Left renal pelvis (tissue), 4 donors: ENCODE results near the gene CDCP2. TPM values are rescaled to one million over a fixed set of nuclear protein-coding genes. Genes with fewer than 3 reads are reported as not detected.
"Not testable (repeated sequence)": the region's sequence is repeated elsewhere in the genome, so short reads cannot be mapped to it uniquely, and the experiment has no call there.

Experiments used
- DNase-seq, 4 donors: peaks; one replicate each; pipeline ENCODE4 v3.0.0-alpha.2; 2013; ENCODE audit warnings: low read depth in 4 of 4, low spot score in 3 of 4
- polyA plus RNA-seq, 4 donors: library from polyadenylated mRNA; unstranded; fragments of 120-200 nt; gene quantifications; one replicate each; pipeline ENCODE4 v1.2.1, GENCODE V29; 2013; ENCODE audit not compliant: insufficient read length in 4 of 4

Gene CDCP2
- polyA plus RNA-seq, 4 donors = 0.06 TPM; not detected in 3

GRCh38 chr1:54095546-54096226 is 57.1 kb downstream of the CDCP2 start:
- DNase-seq = no peak

- DNase-seq = not testable (repeated sequence)
Measured at GRCh38 chr1:54094730-54095105, 58.1 kb downstream of the CDCP2 start.

- no peak for DNase-seq
Measured at GRCh38 chr1:54094001-54094729, 58.6 kb downstream of the CDCP2 start.

GRCh38 chr1:54091666-54092065 is 61.1 kb downstream of the CDCP2 start:
- DNase-seq = no peak

GRCh38 chr1:54088385-54088784 is 64.4 kb downstream of the CDCP2 start:
- DNase-seq = no peak

GRCh38 chr1:54086754-54087153 is 66.0 kb downstream of the CDCP2 start:
- DNase-seq = no peak

GRCh38 chr1:54084794-54085193 is 68.0 kb downstream of the CDCP2 start:
- DNase-seq = no peak

Other genes with a start within 250 kb of the CDCP2 start
- 10 to 100 TPM; 40.4 to 59.8 (median 50.3) TPM for gene IFT25, start 207.3 kb downstream of the CDCP2 start, polyA plus RNA-seq
- gene LRRC42, start 206.7 kb downstream of the CDCP2 start, polyA plus RNA-seq = 10 to 100 TPM; 34.9 to 45.8 (median 43.5) TPM
- gene LDLRAD1, start 134.8 kb downstream of the CDCP2 start, polyA plus RNA-seq = under 1 TPM in 2 of 4 donors, not detected in 2; 0.09 to 0.10 TPM
- 100 to 1,000 TPM; 290 to 379 (median 340) TPM for gene TMEM59, start 99.8 kb downstream of the CDCP2 start, polyA plus RNA-seq
- 10 to 100 TPM in 1 of 4 donors, 1 to 10 TPM in 3; 8.6 to 10.3 (median 9.1) TPM for gene TCEANC2, start 99.4 kb downstream of the CDCP2 start, polyA plus RNA-seq
- gene CYB5RL, start 47.0 kb upstream of the CDCP2 start, polyA plus RNA-seq = 1 to 10 TPM; 6.9 to 8.1 (median 7.7) TPM
- gene MRPL37, start 47.2 kb upstream of the CDCP2 start, polyA plus RNA-seq = 10 to 100 TPM; 54.6 to 83.2 (median 76.4) TPM